HepG2 (cell line): ENCODE results near the gene ALDH18A1. TPM values are rescaled to one million over a fixed set of nuclear protein-coding genes. Genes with fewer than 3 reads are reported as not detected.

ENCODE experiments used
- ELK4 ChIP-seq: sonication (generic); formaldehyde crosslinking; IDR thresholded peaks from 2 replicates; pipeline ENCODE4 v1.9.0; 2021; ENCODE audit warnings: missing genetic modification reagents, borderline replicate concordance
- FOXJ3 ChIP-seq: sonication (generic); formaldehyde crosslinking; IDR thresholded peaks from 2 replicates; pipeline ENCODE4 v1.4.0; 2020; ENCODE audit warnings: missing genetic modification reagents, mild to moderate bottlenecking, borderline replicate concordance
- HMGA1 ChIP-seq: sonication (generic); formaldehyde crosslinking; conservative IDR thresholded peaks from 2 replicates; pipeline ENCODE4 v1.4.0; 2020; ENCODE audit warnings: missing genetic modification reagents
- HOXD1 ChIP-seq: sonication (generic); formaldehyde crosslinking; IDR thresholded peaks from 2 replicates; pipeline ENCODE4 v1.5.0; 2020; ENCODE audit warnings: missing genetic modification reagents
- LBX2 ChIP-seq: sonication (generic); formaldehyde crosslinking; IDR thresholded peaks from 2 replicates; pipeline ENCODE4 v1.5.0; 2020; ENCODE audit warnings: missing genetic modification reagents, mild to moderate bottlenecking, borderline replicate concordance
- MEIS2 ChIP-seq: sonication (generic); formaldehyde crosslinking; IDR thresholded peaks from 2 replicates; pipeline ENCODE4 v1.9.0; 2021; ENCODE audit warnings: mild to moderate bottlenecking, missing genetic modification reagents
- NFYC ChIP-seq: IDR thresholded peaks from 2 replicates; pipeline ENCODE4 v1.6.1; 2016; ENCODE audit warnings: missing genetic modification reagents, missing compliant biosample characterization
- NONO ChIP-seq, 2 experiments: fragments of 450-650 bp in 1 of 2; sonication (generic) in 1 of 2; formaldehyde crosslinking in 1 of 2; IDR thresholded peaks in 1 of 2; conservative IDR thresholded peaks in 1 of 2; 2 replicates each; pipeline versions ENCODE4 v1.6.1 to v1.8.0; 2017 to 2022; ENCODE audit warnings: mild to moderate bottlenecking in 1 of 2, missing genetic modification reagents in 1 of 2, moderate library complexity in 1 of 2
- PRDM15 ChIP-seq: sonication (generic); formaldehyde crosslinking; IDR thresholded peaks from 2 replicates; pipeline ENCODE4 v1.4.0; 2020; ENCODE audit warnings: missing genetic modification reagents
- SP2 ChIP-seq: sonication (generic); formaldehyde crosslinking; IDR thresholded peaks from 2 replicates; pipeline ENCODE4 v1.5.1; 2020; ENCODE audit warnings: mild to moderate bottlenecking, missing genetic modification reagents
- TAF1 ChIP-seq: sonication (generic); formaldehyde crosslinking; IDR thresholded peaks from 2 replicates; pipeline ENCODE4 v1.4.0; 2020; ENCODE audit warnings: missing genetic modification reagents
- TFAP4 ChIP-seq: sonication (generic); IDR thresholded peaks from 2 replicates; pipeline ENCODE4 v1.6.1; 2016; ENCODE audit warnings: low read depth, borderline replicate concordance
- TRIM22 ChIP-seq: fragments of 450-650 bp; IDR thresholded peaks from 2 replicates; pipeline ENCODE4 v1.6.1; 2017
- ZBTB44 ChIP-seq: sonication (generic); formaldehyde crosslinking; IDR thresholded peaks from 2 replicates; pipeline ENCODE4 v1.4.0; 2020; ENCODE audit warnings: missing genetic modification reagents
- ZNF17 ChIP-seq: sonication (generic); formaldehyde crosslinking; IDR thresholded peaks from 2 replicates; pipeline ENCODE4 v1.5.0; 2020; ENCODE audit warnings: mild to moderate bottlenecking, missing genetic modification reagents
- ZNF207 ChIP-seq: fragments of 450-650 bp; IDR thresholded peaks from 2 replicates; pipeline ENCODE4 v1.6.1; 2016; ENCODE audit warnings: antibody characterized with exemption, borderline replicate concordance
- ZNF232 ChIP-seq: sonication (generic); formaldehyde crosslinking; IDR thresholded peaks from 2 replicates; pipeline ENCODE4 v1.4.0; 2020; ENCODE audit warnings: missing genetic modification reagents, borderline replicate concordance
- ZNF354B ChIP-seq: sonication (generic); formaldehyde crosslinking; IDR thresholded peaks from 2 replicates; pipeline ENCODE4 v1.8.0; 2022; ENCODE audit warnings: mild to moderate bottlenecking, missing genetic modification reagents
- ZNF484 ChIP-seq: sonication (generic); formaldehyde crosslinking; IDR thresholded peaks from 2 replicates; pipeline ENCODE4 v1.5.1; 2020; ENCODE audit warnings: mild to moderate bottlenecking, low read depth, missing genetic modification reagents, borderline replicate concordance
- ZNF510 ChIP-seq: sonication (generic); formaldehyde crosslinking; IDR thresholded peaks from 2 replicates; pipeline ENCODE4 v1.4.0; 2020; ENCODE audit warnings: low read depth, mild to moderate bottlenecking, missing genetic modification reagents
- ZNF629 ChIP-seq: sonication (generic); formaldehyde crosslinking; conservative IDR thresholded peaks from 2 replicates; pipeline ENCODE4 v1.5.0; 2020; ENCODE audit warnings: missing genetic modification reagents
- polyA plus RNA-seq, 8 experiments: library from polyadenylated mRNA; depleted of rRNA in 3 of 8; stranded (reverse) in 7 of 8; unstranded in 1 of 8; fragments of >200 nt; fragmentation: Illumina TruSeq in 4 of 8; extraction: Trizol in 4 of 8; gene quantifications; 2 replicates each; pipeline versions ENCODE4 v1.2.1 to v1.2.3, GENCODE V29; 2011 to 2016; ENCODE audit warnings: low read depth in 4 of 8, missing spikeins in 1 of 8, mixed read lengths in 1 of 8; ENCODE audit not compliant: insufficient read depth in 1 of 8
- total RNA-seq, 5 experiments: library from RNA; depleted of rRNA; stranded (reverse); fragments of >200 nt; fragmentation: Illumina TruSeq; extraction: Trizol; gene quantifications; 2 replicates each; pipeline ENCODE4 v1.2.3, GENCODE V29; 2016; ENCODE audit warnings: low read depth in 1 of 5

ALDH18A1 gene
- total and polyA plus RNA-seq, 2 of the 13 experiments (the other 11 are each of a cell fraction or from before 2014, with no cell fraction given), result 180 to 263 TPM

- no peak for TF ChIP-seq NONO (IDR thresholded peaks at IDR 0.05)
- TF ChIP-seq NONO (CRISPR knock-in tag; conservative IDR thresholded peaks at IDR 0.05), result no peak
- TF ChIP-seq HOXD1, result no peak
- peak; percentile 99 for TF ChIP-seq ZNF629 (CRISPR knock-in tag)
- TF ChIP-seq ZNF354B (CRISPR knock-in tag), result no peak
- 0 out of 2 replicates have a peak, but pooled peaks have one; percentile 19 for TF ChIP-seq MEIS2
- no peak for TF ChIP-seq TRIM22
- TF ChIP-seq ZNF17 (CRISPR knock-in tag), result no peak
- no peak for TF ChIP-seq ZNF207
- TF ChIP-seq ZNF232 (CRISPR knock-in tag), result no peak; the same call in 1 of the 2 replicates
- TF ChIP-seq TAF1, result peak; percentile 65
- TF ChIP-seq SP2 (CRISPR knock-in tag), result peak; percentile 52
- no peak for TF ChIP-seq LBX2 (CRISPR knock-in tag)
- peak; percentile 64; the same call in 1 of the 2 replicates for TF ChIP-seq TFAP4
- TF ChIP-seq NFYC (CRISPR knock-in tag), result peak; percentile 66
- TF ChIP-seq ZNF484, result no peak
- TF ChIP-seq ELK4, result no peak
- no peak for TF ChIP-seq FOXJ3
- TF ChIP-seq ZBTB44 (CRISPR knock-in tag), result no peak
- no peak for TF ChIP-seq PRDM15
- no peak for TF ChIP-seq HMGA1 (CRISPR knock-in tag)
- no peak for TF ChIP-seq ZNF510 (CRISPR knock-in tag)
These were observed 95.2 kb downstream of the ALDH18A1 start, which contains the start of gene SORBS1 (continued) for GRCh38 chr10:95561177-95561863.
